B cell (primary cell): ENCODE data around the gene HDAC7. TPM values are rescaled to one million over a fixed set of nuclear protein-coding genes. Genes with fewer than 3 reads are reported as not detected.

Experiments used
- ATAC-seq: fragments of 200-7000 bp; cut with Tn5 transposase; one replicate; pipeline ENCODE4 v1.10.0; 2021; ENCODE audit warnings: low read depth, mild to moderate bottlenecking, moderate number of reproducible peaks, moderate library complexity
- CTCF ChIA-PET: fragments of 350-600 bp; sonication (Branson Sonifier 250); formaldehyde crosslinking; loops from one replicate; lab custom pipeline; 2021; ENCODE audit warnings: antibody characterized with exemption, inconsistent platforms; lab: Charles Lee
- POLR2A ChIA-PET: fragments of 350-600 bp; sonication (Branson Sonifier 250); formaldehyde crosslinking; loops from one replicate; lab custom pipeline; 2021; ENCODE audit warnings: antibody characterized with exemption; lab: Charles Lee
- DNase-seq: peaks from one replicate; pipeline ENCODE4 v3.0.0; 2013
- H2AFZ ChIP-seq: 2 replicates; pipeline ENCODE4 v1.6.1; 2012; ENCODE audit warnings: mild to moderate bottlenecking, low read depth, low read length; ENCODE audit not compliant: insufficient read depth, poor library complexity, severe bottlenecking
- H3K27ac ChIP-seq, 2 donors: 1 replicate in 1 of 2; 2 replicates in 1 of 2; pipeline ENCODE4 v1.5.1; 2012 to 2013; ENCODE audit warnings: low read length in 2 of 2, mild to moderate bottlenecking in 2 of 2, moderate library complexity in 1 of 2
- H3K27me3 ChIP-seq, 4 experiments: fragments of 200-600 bp in 1 of 4; sonication (generic) in 1 of 4; replicated peaks in 1 of 4; 1 replicate in 2 of 4; 2 replicates in 2 of 4; pipeline versions ENCODE4 v1.6.1 to v1.7.0; 2013 to 2016; ENCODE audit warnings: low read length in 3 of 4, mild to moderate bottlenecking in 2 of 4, mixed read lengths in 1 of 4, moderate library complexity in 1 of 4; ENCODE audit not compliant: insufficient read depth in 4 of 4, control insufficient read depth in 3 of 4; ENCODE audit errors: control extremely low read depth in 1 of 4
- H3K36me3 ChIP-seq, 2 experiments: replicated peaks in 1 of 2; 1 replicate in 1 of 2; 2 replicates in 1 of 2; pipeline versions ENCODE4 v1.6.1 to v1.7.1; 2013; ENCODE audit warnings: low read length in 1 of 2; ENCODE audit not compliant: insufficient read depth in 2 of 2, control insufficient read depth in 1 of 2; ENCODE audit errors: control extremely low read depth in 1 of 2, extremely low read depth in 1 of 2
- H3K4me1 ChIP-seq, 2 donors: fragments of 200-600 bp in 1 of 2; sonication (generic) in 1 of 2; 1 replicate in 1 of 2; 2 replicates in 1 of 2; pipeline versions ENCODE4 v1.5.1 to v1.6.1; 2013 to 2017; ENCODE audit warnings: low read length in 2 of 2; ENCODE audit not compliant: control insufficient read depth in 2 of 2, insufficient read depth in 2 of 2
- H3K4me2 ChIP-seq: replicated peaks from 2 replicates; pipeline ENCODE3; 2012; ENCODE audit warnings: mild to moderate bottlenecking, low read depth, low read length; ENCODE audit not compliant: poor library complexity, severe bottlenecking
- H3K4me3 ChIP-seq, 5 experiments: fragments of 200-600 bp in 1 of 5; sonication (generic) in 1 of 5; 1 replicate in 3 of 5; 2 replicates in 2 of 5; pipeline versions ENCODE4 v1.5.1 to v1.7.0; 2011 to 2016; ENCODE audit warnings: low read length in 4 of 5, mild to moderate bottlenecking in 4 of 5, low read depth in 2 of 5, control low read depth in 1 of 5, moderate library complexity in 1 of 5; ENCODE audit not compliant: insufficient read depth in 1 of 5; ENCODE audit errors: control extremely low read depth in 1 of 5, extremely low read depth in 1 of 5
- H3K79me2 ChIP-seq: fragments of 200-600 bp; sonication (generic); one replicate; pipeline ENCODE4 v1.6.0; 2016; ENCODE audit warnings: low read length; ENCODE audit not compliant: control insufficient read depth, insufficient read depth
- H3K9ac ChIP-seq: fragments of 200-600 bp; sonication (generic); 2 replicates; pipeline ENCODE4 v1.6.1; 2017; ENCODE audit warnings: mild to moderate bottlenecking, low read length, moderate library complexity
- H3K9me3 ChIP-seq, 3 donors: one replicate each; pipeline versions ENCODE4 v1.6.1 to v1.7.1; 2013; ENCODE audit warnings: low read length in 2 of 3; ENCODE audit not compliant: control insufficient read depth in 2 of 3, insufficient read depth in 1 of 3; ENCODE audit errors: control extremely low read depth in 1 of 3
- H4K20me1 ChIP-seq: 2 replicates; pipeline ENCODE4 v1.6.0; 2012; ENCODE audit warnings: mild to moderate bottlenecking, low read length; ENCODE audit not compliant: insufficient read depth, control insufficient read depth, poor library complexity, severe bottlenecking
- H3K27ac Mint-ChIP-seq: one replicate; pipeline ENCODE4 v1.8.0; 2021; ENCODE audit warnings: mixed read lengths
- H3K27me3 Mint-ChIP-seq: one replicate; pipeline ENCODE4 v1.8.0; 2021; ENCODE audit warnings: mixed read lengths
- H3K4me1 Mint-ChIP-seq: one replicate; pipeline ENCODE4 v1.8.0; 2021; ENCODE audit warnings: mixed read lengths
- H3K4me3 Mint-ChIP-seq: one replicate; pipeline ENCODE4 v1.8.0; 2021; ENCODE audit warnings: mixed read lengths
- H3K9me3 Mint-ChIP-seq: one replicate; pipeline ENCODE4 v1.8.0; 2022; ENCODE audit warnings: mixed read lengths; ENCODE audit not compliant: insufficient read depth
- CTCF ChIP-seq: fragments of 200-600 bp; IDR thresholded peaks from one replicate; pipeline ENCODE4 v1.8.0; 2022; ENCODE audit warnings: antibody characterized with exemption, mild to moderate bottlenecking
- EZH2 ChIP-seq: IDR thresholded peaks from 2 replicates; pipeline ENCODE4 v1.6.1; 2012; ENCODE audit warnings: borderline replicate concordance, low read depth, mild to moderate bottlenecking, moderate library complexity, low read length; ENCODE audit not compliant: insufficient read depth, poor library complexity, severe bottlenecking
- WGBS: methylation state at CpG from one replicate; pipeline ENCODE4 v1.1.5; 2013; ENCODE audit warnings: missing lambda C conversion rate; ENCODE audit not compliant: insufficient coverage; 5-methylcytosine and 5-hydroxymethylcytosine counted together
- intact Hi-C: fragments of 100-400 bp; cut with micrococcal nuclease; formaldehyde crosslinking; loops from one replicate; pipeline ENCODE4 v1.10.0; 2022
- polyA plus RNA-seq: library from polyadenylated mRNA; depleted of rRNA; stranded (reverse); fragments of >200 nt; gene quantifications from 2 replicates; pipeline ENCODE4 v1.2.3, GENCODE V29; 2012
- total RNA-seq, 2 donors: library from RNA; stranded (reverse); fragments of 120-200 nt in 1 of 2; gene quantifications; 1 replicate in 1 of 2; 2 replicates in 1 of 2; pipeline versions ENCODE4 v1.2.3 to v1.2.4, GENCODE V29; 2013 to 2022

Gene HDAC7
- total and polyA plus RNA-seq, 2 donors (not counting 1 experiment from before 2014, with no cell fraction given): 87.2 to 178 TPM

- Histone ChIP-seq H3K36me3 (no peaks in the 10 kb centered on the region), H3K9me3 (no peaks in the 10 kb centered on the region), H2AFZ (peak overlapping the region; percentile 3), H3K4me1 (peaks cover 57 to 69% of the 10 kb centered on the region in 2 donors), H3K4me2 (peak overlapping the region; percentile 58), H4K20me1 (no peaks in the 10 kb centered on the region), H3K27ac (peak overlapping the region; percentile 42 to 63), H3K27me3 (no peaks in the 10 kb centered on the region), H3K79me2 (no peaks in the 10 kb centered on the region), H3K4me3 (peak overlapping the region in 1 of 5 experiments; percentile 15), H3K9ac (peak overlapping the region; percentile 17)
- CTCF ChIA-PET: interaction anchor here (0.8 to 14.1 kb wide), 10 partner anchors 7 to 85 kb away, joined by 3 to 452 read pairs (median 4); partner anchors contain the start of gene SLC48A1
- Mint-ChIP-seq H3K27me3 (no peaks in the 10 kb centered on the region), H3K4me1 (peaks cover 61% of the 10 kb centered on the region), H3K9me3 (no peaks in the 10 kb centered on the region), H3K4me3 (peak overlapping the region; percentile 42), H3K27ac (peak overlapping the region; percentile 69)
- POLR2A ChIA-PET: interaction anchor here (0.6 to 7.3 kb wide), 4 partner anchors 14 to 88 kb away, joined by 3 to 43 read pairs (median 6); no protein-coding TSS in a partner anchor
- intact Hi-C loops: no loop called here
- ATAC-seq (peak; percentile 16), DNase-seq (peak; percentile 64)
- no peak for TF ChIP-seq CTCF
- WGBS: 76% methylated on average over 6 of the region's 12 CpGs
Observed at GRCh38 chr12:47755655-47756562, 63.8 kb downstream of the HDAC7 start.

GRCh38 chr12:47754881-47755280 is 64.8 kb downstream of the HDAC7 start:
- intact Hi-C loops: no loop called here
- H3K4me1 Mint-ChIP-seq: peaks cover 60% of the 10 kb centered on the region
- Histone ChIP-seq H3K27ac (no peak overlapping the region), H4K20me1 (no peaks in the 10 kb centered on the region), H3K4me3 (peak overlapping the region in 1 of 5 experiments; percentile 15), H3K4me1 (peaks cover 57 to 67% of the 10 kb centered on the region in 2 donors), H3K4me2 (peak overlapping the region; percentile 58), H3K27me3 (no peaks in the 10 kb centered on the region), H3K9ac (peak overlapping the region; percentile 17), H3K9me3 (no peaks in the 10 kb centered on the region), H3K79me2 (no peaks in the 10 kb centered on the region), H3K36me3 (no peaks in the 10 kb centered on the region), H2AFZ (no peak overlapping the region)
- no peaks in the 10 kb centered on the region for H3K9me3 Mint-ChIP-seq
- DNase-seq (no peak), ATAC-seq (no peak)
- H3K4me3 Mint-ChIP-seq: peak overlapping the region; percentile 42
- peak overlapping the region; percentile 69 for H3K27ac Mint-ChIP-seq
- POLR2A ChIA-PET: interaction anchor here (0.6 to 7.3 kb wide), 4 partner anchors 13 to 89 kb away, joined by 3 to 43 read pairs (median 6); no protein-coding TSS in a partner anchor
- CTCF ChIA-PET: interaction anchor here (0.8 to 14.1 kb wide), 8 partner anchors 8 to 86 kb away, joined by 3 to 452 read pairs (median 17); partner anchors contain the start of gene SLC48A1
- no peaks in the 10 kb centered on the region for H3K27me3 Mint-ChIP-seq
- WGBS: 60% methylated on average over 2 of the region's 3 CpGs
- TF ChIP-seq EZH2 (no peak), CTCF (no peak)
